Heart right ventricle (tissue), 16 donors: ENCODE results near the gene EVC. TPM values are rescaled to one million over a fixed set of nuclear protein-coding genes. Genes with fewer than 3 reads are reported as not detected.

Experiments used
- ATAC-seq, 8 donors: fragments of 200-7000 bp; cut with Tn5 transposase; one replicate each; pipeline ENCODE4 v1.9.1; 2020; ENCODE audit warnings: mild to moderate bottlenecking in 8 of 8, moderate library complexity in 8 of 8, moderate number of reproducible peaks in 1 of 8
- DNase-seq, 2 donors: peaks; one replicate each; pipeline ENCODE4 v3.0.0-alpha.2; 2020
- H3K27ac ChIP-seq, 10 donors: fragments of 200-600 bp; sonication (generic) in 2 of 10; one replicate each; pipeline versions ENCODE4 v1.5.0 to v1.8.0; 2020 to 2022; ENCODE audit warnings: mild to moderate bottlenecking in 3 of 10
- H3K27me3 ChIP-seq, 7 donors: fragments of 200-600 bp; one replicate each; pipeline ENCODE4 v1.8.0; 2021 to 2022; ENCODE audit warnings: mild to moderate bottlenecking in 2 of 7
- H3K36me3 ChIP-seq, 9 donors: fragments of 200-600 bp; sonication (generic) in 1 of 9; one replicate each; pipeline versions ENCODE4 v1.5.0 to v1.8.0; 2020 to 2022; ENCODE audit warnings: mild to moderate bottlenecking in 2 of 9
- H3K4me1 ChIP-seq, 9 donors: fragments of 200-600 bp; sonication (generic) in 1 of 9; one replicate each; pipeline versions ENCODE4 v1.5.0 to v1.8.0; 2020 to 2022; ENCODE audit warnings: mild to moderate bottlenecking in 4 of 9
- H3K4me3 ChIP-seq, 10 donors: fragments of 200-600 bp; sonication (generic) in 2 of 10; one replicate each; pipeline versions ENCODE4 v1.5.0 to v1.8.0; 2020 to 2022; ENCODE audit warnings: mild to moderate bottlenecking in 7 of 10, moderate library complexity in 2 of 10
- H3K9me3 ChIP-seq, 11 donors: fragments of 200-600 bp in 10 of 11; sonication (generic) in 2 of 11; one replicate each; pipeline versions ENCODE4 v1.5.0 to v1.8.0; 2013 to 2022; ENCODE audit warnings: mild to moderate bottlenecking in 2 of 11, control low read depth in 1 of 11, moderate library complexity in 1 of 11
- WGBS, 2 donors: extraction: QIAGEN DNeasy Blood & Tissue Kit; methylation state at CpG; one replicate each; pipeline ENCODE4 v1.1.7; 2013; ENCODE audit warnings: inconsistent platforms in 1 of 2; 5-methylcytosine and 5-hydroxymethylcytosine counted together
- intact Hi-C, 10 donors: fragments of 100-400 bp; cut with DNase I; formaldehyde crosslinking; loops; one replicate each; pipeline versions ENCODE4 v1.11.1 to v1.14.2; 2022
- polyA plus RNA-seq, 2 donors: library from polyadenylated mRNA; stranded (reverse); fragments of 200-250 nt; gene quantifications; one replicate each; pipeline ENCODE4 v1.2.3, GENCODE V29; 2013
- total RNA-seq, 10 donors: library from RNA; stranded (reverse); fragmentation: NEBNext Ultra II Directional in 3 of 10; extraction: Animal tissue kit (Norgen Biotek cat#: 25700) in 3 of 10; gene quantifications; one replicate each; pipeline versions ENCODE4 v1.2.1 to v1.2.4, GENCODE V29; 2021 to 2023
- TF ChIP-seq, protein P1 (sequence below), 9 donors: fragments of 200-600 bp; sonication (generic) in 2 of 9; IDR thresholded peaks; one replicate each; pipeline versions ENCODE4 v1.5.0 to v1.8.0; 2021 to 2022; ENCODE audit warnings: antibody characterized with exemption in 9 of 9, mild to moderate bottlenecking in 5 of 9, moderate library complexity in 1 of 9
- donor health status: Arrhythmogenic right ventricular cardiomyopathy.
- donor health status: ischemic (EF 13 %, LVEDD 7.1; RV severe dilation, severe dysfunction).
- donor health status: healthy with polysubstance abuse.
- donor health status: DM: no; HTN: yes; CAD: no.
- donor health status: DM: no; HTN: no; CAD: no.
- donor health status: ischemic (EF 25% LVEDD 6.9; RV normal size, moderate dysfunction).
- donor health status: ischemic (EF 25% LVEDD 5.7; RV mildly dilated, moderate dysfunction).
- donor health status: healthy.
- donor health status: DM: yes; HTN: yes; CAD: no.
- donor health status: Ischemic cardiomyopathy.
- donor health status: ischemic (EF 35%, LVEDD 5.7; RV mildly dilated, moderate dysfunction).
- donor health status: nonischemic (EF 11% LVEDD 7.7; RV severe dilation, severe dysfunction).
- donor health status: DM: yes; HTN: yes; CAD: no.
- donor health status: PGD.
- donor health status: ischemic (EF 29% LVEDD 5.4; RV normal size, mild dysfunction).
- donor health status: nonischemic (EF 23%, LVEDD 6.1; RV moderate dilation, normal function).

The EVC gene
- total and polyA plus RNA-seq, 12 donors, result 0.97 to 7.5 (median 4.8) TPM

DNA sequence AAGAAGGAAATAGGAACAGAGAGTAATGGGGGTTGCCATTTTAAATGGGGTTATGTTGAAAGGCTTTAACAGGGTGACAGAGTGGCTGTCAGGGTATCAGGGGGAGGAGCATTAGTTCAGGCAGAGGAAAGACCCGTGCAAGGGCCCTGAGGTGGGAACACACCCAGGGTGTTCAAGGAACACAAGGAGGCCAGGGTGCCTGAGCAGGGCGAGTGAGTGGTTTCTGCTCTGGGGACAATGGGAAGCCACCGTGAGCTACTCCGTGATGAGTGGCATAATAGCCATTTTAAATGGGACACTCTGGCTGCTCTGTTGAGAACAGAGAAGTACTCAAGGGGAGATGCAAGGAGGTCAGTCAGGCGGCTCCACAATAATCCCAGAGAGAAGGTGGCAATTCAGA is 7.2 kb upstream of the EVC start:
- DNase-seq, result no peak
- WGBS, 2 donors, result 92 to 98% methylated on average over 5 of the region's 5 CpGs
- ATAC-seq, result no peak
- no peak overlapping the region for H3K27ac ChIP-seq
- no peak overlapping the region for H3K4me3 ChIP-seq
- intact Hi-C loops, result no loop called here
- TF ChIP-seq, protein P1, sequence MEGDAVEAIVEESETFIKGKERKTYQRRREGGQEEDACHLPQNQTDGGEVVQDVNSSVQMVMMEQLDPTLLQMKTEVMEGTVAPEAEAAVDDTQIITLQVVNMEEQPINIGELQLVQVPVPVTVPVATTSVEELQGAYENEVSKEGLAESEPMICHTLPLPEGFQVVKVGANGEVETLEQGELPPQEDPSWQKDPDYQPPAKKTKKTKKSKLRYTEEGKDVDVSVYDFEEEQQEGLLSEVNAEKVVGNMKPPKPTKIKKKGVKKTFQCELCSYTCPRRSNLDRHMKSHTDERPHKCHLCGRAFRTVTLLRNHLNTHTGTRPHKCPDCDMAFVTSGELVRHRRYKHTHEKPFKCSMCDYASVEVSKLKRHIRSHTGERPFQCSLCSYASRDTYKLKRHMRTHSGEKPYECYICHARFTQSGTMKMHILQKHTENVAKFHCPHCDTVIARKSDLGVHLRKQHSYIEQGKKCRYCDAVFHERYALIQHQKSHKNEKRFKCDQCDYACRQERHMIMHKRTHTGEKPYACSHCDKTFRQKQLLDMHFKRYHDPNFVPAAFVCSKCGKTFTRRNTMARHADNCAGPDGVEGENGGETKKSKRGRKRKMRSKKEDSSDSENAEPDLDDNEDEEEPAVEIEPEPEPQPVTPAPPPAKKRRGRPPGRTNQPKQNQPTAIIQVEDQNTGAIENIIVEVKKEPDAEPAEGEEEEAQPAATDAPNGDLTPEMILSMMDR (IDR thresholded peaks at IDR 0.05), result no peak
- no peaks in the 10 kb centered on the region for H3K9me3 ChIP-seq
- H3K4me1 ChIP-seq, result peaks cover 0 to 29% (median 9%) of the 10 kb centered on the region in 9 donors
- peaks cover 0 to 1% (median 0%) of the 10 kb centered on the region in 9 donors for H3K36me3 ChIP-seq
- peaks cover 0 to 22% (median 16%) of the 10 kb centered on the region in 7 donors for H3K27me3 ChIP-seq

DNA sequence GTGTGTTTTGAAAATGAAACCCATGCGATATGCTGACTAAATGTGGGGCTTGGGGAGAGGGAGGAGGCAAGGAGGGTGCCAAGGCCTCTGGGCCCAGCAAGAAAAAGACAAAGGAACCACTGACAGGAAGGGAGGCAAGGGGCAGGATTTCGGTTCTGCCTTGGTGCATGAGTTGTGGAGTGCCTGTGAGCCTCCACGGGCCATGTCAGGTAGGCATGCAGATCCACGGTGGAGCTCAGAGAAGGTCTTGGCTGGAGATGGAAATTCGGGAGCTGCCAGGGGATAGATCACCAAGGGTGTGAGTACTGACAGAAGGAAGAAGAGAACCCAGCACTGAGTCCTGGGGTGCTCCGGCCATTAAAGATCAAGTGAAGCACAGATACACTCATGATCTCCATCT is 6.7 kb upstream of the EVC start:
- Histone ChIP-seq H3K4me3 (no peak overlapping the region), H3K36me3 (no peaks in the 10 kb centered on the region), H3K9me3 (no peaks in the 10 kb centered on the region), H3K27ac (no peak overlapping the region), H3K4me1 (peaks cover 0 to 33% (median 10%) of the 10 kb centered on the region in 9 donors), H3K27me3 (peaks cover 0 to 26% (median 20%) of the 10 kb centered on the region in 7 donors)
- WGBS, 2 donors, result 94 to 97% methylated on average over 6 of the region's 6 CpGs
- ATAC-seq (no peak), DNase-seq (no peak)
- intact Hi-C loops, result no loop called here
- TF ChIP-seq, protein P1 (IDR thresholded peaks at IDR 0.05), result no peak

DNA sequence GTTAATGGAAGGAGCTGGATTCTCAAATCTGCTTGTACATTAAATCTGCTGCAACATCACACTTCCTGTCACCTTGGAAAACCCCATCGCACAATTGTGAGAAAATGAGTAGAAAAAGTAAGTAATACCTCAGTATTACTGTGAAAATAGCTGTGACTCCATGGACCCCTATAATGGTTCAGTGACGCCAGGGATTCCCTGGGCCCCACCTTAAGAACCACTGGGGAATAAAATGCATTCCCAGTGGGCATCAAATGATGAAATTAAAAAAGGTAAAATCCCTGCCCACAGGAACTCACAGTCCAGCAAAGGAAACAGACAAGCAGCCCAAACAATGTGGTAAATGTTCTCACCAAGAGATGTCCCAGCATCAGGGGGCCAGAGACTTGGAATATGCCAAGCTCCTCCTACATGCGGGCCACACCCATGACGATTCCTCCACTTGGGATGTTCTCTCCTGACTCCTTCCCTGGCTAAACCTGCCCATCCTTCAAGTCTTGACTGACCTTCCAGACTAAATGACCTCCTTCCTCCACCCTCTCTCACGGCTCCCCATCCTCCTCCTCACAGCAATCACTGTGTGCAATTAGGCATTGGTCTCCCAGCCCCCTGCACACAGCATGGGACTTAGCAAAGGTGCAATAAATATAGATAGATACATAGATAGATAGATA is 5.2 kb upstream of the EVC start:
- no peaks in the 10 kb centered on the region for H3K36me3 ChIP-seq
- no peak overlapping the region for H3K27ac ChIP-seq
- TF ChIP-seq, protein P1 (IDR thresholded peaks at IDR 0.05), result no peak
- peaks cover 0 to 38% (median 14%) of the 10 kb centered on the region in 9 donors for H3K4me1 ChIP-seq
- WGBS, 2 donors, result 60 to 65% methylated on average over 5 of the region's 5 CpGs
- H3K27me3 ChIP-seq, result peaks cover 0 to 41% (median 21%) of the 10 kb centered on the region in 7 donors
- H3K9me3 ChIP-seq, result no peaks in the 10 kb centered on the region
- intact Hi-C loops, result no loop called here
- no peak for DNase-seq
- no peak overlapping the region for H3K4me3 ChIP-seq
- ATAC-seq, result no peak

DNA sequence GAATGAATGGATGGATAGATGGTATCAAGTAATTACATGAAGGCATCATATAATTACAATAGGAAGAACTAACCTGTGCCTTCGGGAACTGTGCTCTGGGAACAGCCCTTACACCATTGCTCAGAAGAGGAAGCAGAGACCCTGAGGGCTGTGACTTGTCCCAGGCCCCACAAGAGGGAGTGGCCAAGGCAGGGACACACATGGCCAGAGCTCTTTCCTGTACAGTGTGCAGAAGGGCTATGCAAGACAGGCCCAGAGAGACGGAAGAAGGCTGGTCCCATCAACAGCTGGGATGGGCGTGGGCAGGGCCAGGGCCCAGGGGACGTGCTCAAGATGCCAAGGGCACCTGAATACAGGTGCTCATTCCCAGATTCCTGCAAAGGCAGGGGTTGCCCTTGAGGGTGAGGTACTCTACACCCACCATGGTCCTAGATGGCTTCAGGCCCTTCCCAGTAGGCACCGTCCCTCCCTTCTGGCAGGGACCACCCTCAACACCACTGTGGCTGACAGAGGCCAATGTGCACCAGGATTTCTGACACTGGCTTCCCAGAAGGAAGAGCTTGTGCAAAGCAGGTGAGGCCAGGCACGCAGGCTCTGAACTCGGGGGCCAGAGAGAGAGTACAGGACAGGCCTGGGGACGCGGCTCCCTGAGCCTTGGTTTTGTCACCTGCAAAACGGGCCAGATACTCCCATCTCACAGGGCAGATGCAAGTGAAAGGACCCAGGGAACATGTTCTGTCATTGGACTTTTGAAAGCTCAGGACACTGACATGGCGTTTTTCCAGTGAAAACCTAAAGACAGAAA is 4.3 kb upstream of the EVC start:
- TF ChIP-seq, protein P1 (IDR thresholded peaks at IDR 0.05), result no peak
- DNase-seq (no peak), ATAC-seq (no peak)
- no peaks in the 10 kb centered on the region for H3K36me3 ChIP-seq
- H3K4me1 ChIP-seq, result peaks cover 0 to 40% (median 16%) of the 10 kb centered on the region in 9 donors
- no peak overlapping the region for H3K27ac ChIP-seq
- peak overlapping the region in 1 of 10 donors; percentile 68 for H3K4me3 ChIP-seq
- 89 to 94% methylated on average over 11 of the region's 11 CpGs for WGBS, 2 donors
- intact Hi-C loops, result no loop called here
- no peaks in the 10 kb centered on the region for H3K9me3 ChIP-seq
- H3K27me3 ChIP-seq, result peaks cover 0 to 48% (median 21%) of the 10 kb centered on the region in 7 donors
